ENCODE measurements around the gene SDK1. TPM values are rescaled to one million over a fixed set of nuclear protein-coding genes. Genes with fewer than 3 reads are reported as not detected.

The SDK1 gene
- total and polyA plus RNA-seq, 2 experiments from 2014 or later = 4.1 to 16.5 TPM

GRCh38 chr7:4045975-4046374 lies 744.9 kb downstream of the SDK1 start:
- no peaks in the 10 kb centered on the region for H3K36me3 ChIP-seq
- no peak for DNase-seq (ENCODE audit: low read depth in 1 of 2, low spot score in 1 of 2)
- H3K27me3 ChIP-seq = no peaks in the 10 kb centered on the region
- no peak overlapping the region for H3K4me3 ChIP-seq
- no peak overlapping the region for H3K27ac ChIP-seq
- no peaks in the 10 kb centered on the region for H3K4me1 ChIP-seq (ENCODE audit: low read depth)
- TF ChIP-seq, protein P1, sequence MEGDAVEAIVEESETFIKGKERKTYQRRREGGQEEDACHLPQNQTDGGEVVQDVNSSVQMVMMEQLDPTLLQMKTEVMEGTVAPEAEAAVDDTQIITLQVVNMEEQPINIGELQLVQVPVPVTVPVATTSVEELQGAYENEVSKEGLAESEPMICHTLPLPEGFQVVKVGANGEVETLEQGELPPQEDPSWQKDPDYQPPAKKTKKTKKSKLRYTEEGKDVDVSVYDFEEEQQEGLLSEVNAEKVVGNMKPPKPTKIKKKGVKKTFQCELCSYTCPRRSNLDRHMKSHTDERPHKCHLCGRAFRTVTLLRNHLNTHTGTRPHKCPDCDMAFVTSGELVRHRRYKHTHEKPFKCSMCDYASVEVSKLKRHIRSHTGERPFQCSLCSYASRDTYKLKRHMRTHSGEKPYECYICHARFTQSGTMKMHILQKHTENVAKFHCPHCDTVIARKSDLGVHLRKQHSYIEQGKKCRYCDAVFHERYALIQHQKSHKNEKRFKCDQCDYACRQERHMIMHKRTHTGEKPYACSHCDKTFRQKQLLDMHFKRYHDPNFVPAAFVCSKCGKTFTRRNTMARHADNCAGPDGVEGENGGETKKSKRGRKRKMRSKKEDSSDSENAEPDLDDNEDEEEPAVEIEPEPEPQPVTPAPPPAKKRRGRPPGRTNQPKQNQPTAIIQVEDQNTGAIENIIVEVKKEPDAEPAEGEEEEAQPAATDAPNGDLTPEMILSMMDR (IDR thresholded peaks at IDR 0.05; ENCODE audit: low read depth, low read length) = no peak
- H3K9me3 ChIP-seq (ENCODE audit: low read depth) = no peaks in the 10 kb centered on the region

GRCh38 chr7:4048336-4048735 lies 747.3 kb downstream of the SDK1 start:
- Histone ChIP-seq H3K36me3 (no peaks in the 10 kb centered on the region), H3K27me3 (no peaks in the 10 kb centered on the region), H3K4me3 (no peak overlapping the region), H3K27ac (no peak overlapping the region), H3K4me1 (ENCODE audit: low read depth) (no peaks in the 10 kb centered on the region), H3K9me3 (ENCODE audit: low read depth) (no peaks in the 10 kb centered on the region)
- DNase-seq (ENCODE audit: low read depth in 1 of 2, low spot score in 1 of 2) = no peak
- TF ChIP-seq, protein P1 (IDR thresholded peaks at IDR 0.05; ENCODE audit: low read depth, low read length) = no peak

GRCh38 chr7:4049202-4049601 lies 748.1 kb downstream of the SDK1 start:
- no peak overlapping the region for H3K4me3 ChIP-seq
- DNase-seq (ENCODE audit: low read depth in 1 of 2, low spot score in 1 of 2) = no peak
- H3K36me3 ChIP-seq = no peaks in the 10 kb centered on the region
- no peaks in the 10 kb centered on the region for H3K27me3 ChIP-seq
- no peaks in the 10 kb centered on the region for H3K9me3 ChIP-seq (ENCODE audit: low read depth)
- no peak overlapping the region for H3K27ac ChIP-seq
- H3K4me1 ChIP-seq (ENCODE audit: low read depth) = no peaks in the 10 kb centered on the region
- TF ChIP-seq, protein P1 (IDR thresholded peaks at IDR 0.05; ENCODE audit: low read depth, low read length) = no peak

DNA sequence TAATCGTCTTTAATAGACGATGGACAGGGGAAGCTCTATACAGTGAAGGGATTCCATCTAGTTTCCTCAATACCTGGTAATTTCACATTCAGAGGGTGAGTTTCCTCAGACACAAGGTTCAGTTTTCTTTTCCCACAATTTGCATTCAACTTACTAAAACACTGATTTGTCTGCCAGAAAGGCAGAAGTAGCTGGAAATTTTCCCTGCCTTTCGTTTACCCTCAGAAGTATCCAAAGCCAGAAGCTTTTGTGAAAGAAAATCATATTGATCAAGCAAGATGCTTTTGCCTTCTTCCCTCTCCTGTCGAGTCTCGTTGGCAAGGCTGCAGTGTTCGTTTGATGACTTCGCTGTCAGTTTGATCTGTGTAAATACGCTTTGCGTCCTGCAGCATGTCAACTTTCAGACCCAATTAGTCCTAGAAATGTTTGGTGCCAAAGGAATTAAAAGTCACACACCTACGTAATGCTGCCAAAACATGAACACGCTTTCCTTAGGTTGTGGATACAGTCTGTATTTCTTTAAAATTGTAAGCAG lies 749.1 kb downstream of the SDK1 start:
- no peaks in the 10 kb centered on the region for H3K36me3 ChIP-seq
- TF ChIP-seq, protein P1 (IDR thresholded peaks at IDR 0.05; ENCODE audit: low read depth, low read length) = no peak
- DNase-seq (ENCODE audit: low read depth in 1 of 2, low spot score in 1 of 2) = no peak

DNA sequence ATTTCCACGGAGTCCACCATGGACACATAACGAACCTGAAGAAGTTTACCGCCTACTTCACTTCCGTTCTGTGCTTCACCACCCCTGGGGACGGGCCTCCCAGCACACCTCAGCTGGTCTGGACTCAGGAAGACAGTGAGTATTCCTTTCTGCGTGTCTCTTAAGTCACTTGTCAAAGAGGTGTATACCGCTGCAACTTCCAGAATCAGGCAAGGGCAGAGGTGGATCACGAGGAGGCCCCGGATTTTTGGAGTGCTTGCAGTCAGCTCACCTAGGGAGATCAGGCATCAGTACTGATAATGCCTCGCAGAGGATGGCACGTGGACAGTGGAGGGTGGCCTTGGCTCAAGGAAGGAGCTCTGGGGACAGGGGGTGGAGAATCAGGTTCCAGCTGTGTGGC lies 750.6 kb downstream of the SDK1 start:
- no peak overlapping the region for H3K27ac ChIP-seq
- no peaks in the 10 kb centered on the region for H3K9me3 ChIP-seq (ENCODE audit: low read depth)
- no peaks in the 10 kb centered on the region for H3K27me3 ChIP-seq
- H3K36me3 ChIP-seq = no peaks in the 10 kb centered on the region
- H3K4me1 ChIP-seq (ENCODE audit: low read depth) = no peaks in the 10 kb centered on the region
- TF ChIP-seq, protein P1 (IDR thresholded peaks at IDR 0.05; ENCODE audit: low read depth, low read length) = no peak
- H3K4me3 ChIP-seq = no peak overlapping the region
- DNase-seq (ENCODE audit: low read depth in 1 of 2, low spot score in 1 of 2) = no peak

More for the DNA sequence above, 749.1 kb downstream of the SDK1 start:
- H3K27ac ChIP-seq = no peak overlapping the region
- no peaks in the 10 kb centered on the region for H3K4me1 ChIP-seq (ENCODE audit: low read depth)
- H3K9me3 ChIP-seq (ENCODE audit: low read depth) = no peaks in the 10 kb centered on the region
- H3K27me3 ChIP-seq = no peaks in the 10 kb centered on the region
- no peak overlapping the region for H3K4me3 ChIP-seq
